DMS79 (cell line): ENCODE measurements around the gene ULBP3.
"Not testable (repeated sequence)": the region's sequence is repeated elsewhere in the genome, so short reads cannot be mapped to it uniquely, and the experiment has no call there.

Experiments
- DNase-seq: peaks from one replicate; lab custom pipeline; 2025; lab: John Stamatoyannopoulos, UW

Gene ULBP3

DNA sequence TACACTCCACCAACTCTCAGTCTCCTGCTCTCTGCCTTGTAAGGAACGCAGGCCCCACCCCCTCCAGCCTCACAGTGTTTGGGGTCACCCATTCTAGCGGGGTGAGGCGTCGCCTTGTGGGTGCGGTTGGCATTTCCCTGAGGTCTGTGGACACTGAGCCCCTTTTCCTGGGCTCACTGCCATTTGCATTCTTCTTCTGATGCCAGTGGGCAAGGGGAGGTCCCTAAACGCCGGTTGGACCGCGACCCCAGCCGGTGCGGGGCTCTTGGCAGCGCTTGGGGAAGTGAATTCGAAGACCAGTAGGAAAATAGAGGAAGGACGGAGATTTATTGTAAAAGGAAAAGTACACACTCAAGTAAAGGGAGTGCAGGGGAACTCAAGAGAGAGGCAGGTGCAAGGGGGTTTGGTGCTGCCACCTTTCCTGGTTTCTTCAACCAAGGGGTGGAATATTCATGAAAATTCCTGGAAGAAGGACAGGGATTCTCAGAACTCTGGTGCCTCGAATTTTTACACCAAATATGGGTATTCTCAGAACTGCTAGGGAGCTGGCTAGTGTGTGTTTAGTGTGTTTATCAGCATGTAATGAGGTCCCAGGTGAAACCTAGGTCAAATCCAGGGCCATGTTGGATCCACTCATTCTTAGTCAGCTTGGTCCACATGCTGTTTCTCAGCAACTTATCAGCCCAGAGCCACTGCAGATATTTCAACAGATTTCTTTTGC lies 53.5 kb downstream of the ULBP3 start:
- not testable (repeated sequence) for DNase-seq

DNA sequence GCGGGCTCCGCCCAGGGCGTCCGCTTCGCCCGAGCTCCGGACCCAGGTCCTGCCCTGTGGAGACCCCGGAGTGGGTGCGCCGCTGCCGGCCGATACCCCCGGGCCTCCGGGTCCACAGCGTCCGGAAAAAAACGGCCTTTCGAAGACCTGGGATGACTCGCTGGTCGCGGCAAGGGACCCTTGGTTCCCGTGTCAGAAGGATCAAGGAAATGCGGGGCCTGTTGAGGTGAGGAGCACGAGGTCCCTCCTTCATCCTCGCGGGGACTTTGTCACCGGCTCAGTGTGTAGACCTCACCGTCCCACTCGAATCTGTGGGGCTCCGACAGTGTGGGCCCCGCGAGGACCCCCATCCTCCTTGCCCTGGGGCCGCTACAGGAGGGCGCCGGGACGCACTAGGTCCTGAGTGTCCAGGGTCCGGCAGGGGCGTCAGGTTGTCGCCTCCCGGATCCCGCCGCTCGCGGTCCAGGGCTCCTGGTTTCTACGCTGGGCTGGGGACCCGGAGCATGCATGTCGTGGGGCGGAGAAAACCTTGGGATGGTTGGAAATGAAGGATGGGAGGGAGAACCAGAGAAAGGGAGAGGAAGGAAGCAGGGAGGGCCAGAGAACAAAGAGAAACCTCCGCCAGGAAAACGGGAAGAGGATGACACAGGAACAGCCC lies 54.2 kb downstream of the ULBP3 start:
- DNase-seq, result not testable (repeated sequence)

DNA sequence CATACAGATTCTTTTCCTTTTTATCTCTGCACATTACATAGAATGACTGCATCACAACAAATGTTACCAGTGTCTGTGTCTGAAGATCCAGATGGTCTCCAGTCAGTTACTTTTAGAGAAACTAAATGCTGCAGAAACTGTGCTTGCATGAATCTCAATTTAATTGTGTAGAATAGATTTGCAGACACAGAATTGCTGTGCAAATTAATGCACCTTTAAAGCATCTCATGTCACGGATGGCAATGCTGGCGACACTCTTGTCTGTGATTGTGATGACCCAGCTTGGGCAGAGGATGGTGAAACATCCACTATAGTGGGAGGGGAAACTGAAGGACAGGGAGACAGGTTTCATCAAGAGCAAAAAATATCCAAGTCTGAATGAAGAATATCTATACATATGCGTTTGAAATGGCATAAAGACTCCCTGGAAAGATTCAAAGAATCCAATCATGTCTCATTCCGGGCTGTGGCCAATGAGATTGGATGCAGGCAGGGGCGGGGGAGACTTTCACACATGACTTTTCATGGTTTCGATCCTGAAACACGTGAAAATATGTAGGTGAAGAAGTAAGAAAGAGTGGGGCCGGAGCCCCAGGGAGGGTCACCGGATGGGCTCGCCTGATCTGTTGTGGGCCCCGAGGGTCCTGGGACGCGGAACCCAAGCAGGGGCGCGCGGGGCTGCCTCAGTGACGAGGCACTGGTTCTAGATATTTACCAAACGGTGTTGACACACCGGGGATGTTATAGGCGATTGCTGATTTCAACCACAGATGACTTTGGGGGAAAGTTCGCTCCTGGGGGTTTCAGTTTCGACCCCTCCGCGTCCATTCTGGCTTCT lies 54.9 kb downstream of the ULBP3 start:
- DNase-seq, result not testable (repeated sequence)

DNA sequence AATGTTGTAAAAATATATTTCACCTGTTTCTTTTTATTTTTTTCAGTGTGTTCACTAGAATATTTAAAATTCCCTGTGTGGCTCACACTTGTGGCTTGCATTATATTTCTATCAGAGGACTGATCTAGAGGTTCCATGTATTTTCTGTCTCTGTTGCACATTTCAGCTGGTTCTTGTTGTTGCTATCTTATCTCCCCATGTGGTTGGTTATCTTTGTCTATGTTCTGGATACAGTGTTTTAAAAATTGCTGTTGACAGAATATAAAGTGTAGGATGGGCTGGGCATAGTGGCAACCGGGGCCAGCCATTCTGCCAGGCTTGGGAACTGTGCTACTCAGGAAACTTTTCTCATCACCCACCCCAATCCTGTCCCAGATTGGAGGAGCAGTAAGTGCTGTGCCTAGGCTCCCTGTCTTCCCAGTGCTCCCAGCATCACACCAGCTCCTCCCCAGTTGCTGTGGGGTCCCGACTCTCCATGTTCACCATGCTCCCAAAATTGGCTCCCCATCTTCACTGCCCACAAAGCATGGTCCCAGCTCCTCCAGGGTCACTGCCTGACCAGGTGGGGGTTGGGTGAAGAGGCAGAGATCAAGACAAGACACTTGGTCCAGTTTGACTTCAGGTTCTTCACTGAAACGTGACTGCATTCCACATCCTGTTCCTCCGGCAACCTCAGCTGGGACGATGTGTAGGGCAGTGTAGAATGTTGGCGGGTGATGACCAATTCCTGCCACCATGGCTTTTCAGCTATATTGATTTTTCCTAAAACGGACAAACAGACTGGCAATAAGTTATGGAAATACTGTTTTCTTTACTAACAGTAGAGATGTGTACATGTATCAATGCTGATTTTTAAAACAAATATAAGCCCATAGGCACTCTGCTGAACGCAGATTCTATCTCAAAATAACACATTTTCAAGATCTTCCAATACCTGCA lies 55.8 kb downstream of the ULBP3 start:
- not testable (repeated sequence) for DNase-seq
